AG09319 (cell line): ENCODE results near the gene SLC26A3.
A peak's percentile ranks its signal among the peaks of the same experiment; 100 is the strongest.

Experiments used
- DNase-seq: peaks from one replicate; pipeline ENCODE4 v3.0.0-alpha.2; 2010; ENCODE audit warnings: low read depth; ENCODE audit errors: extremely low read depth
- CTCF ChIP-seq: IDR thresholded peaks from 2 replicates; pipeline ENCODE4 v1.5.1; 2011; ENCODE audit warnings: low read depth, mild to moderate bottlenecking, inconsistent platforms, low read length, moderate library complexity

The SLC26A3 gene

GRCh38 chr7:107726356-107727130, 76.5 kb downstream of the SLC26A3 start:
- DNase-seq: no peak
- TF ChIP-seq CTCF: no peak

GRCh38 chr7:107725138-107725740, 77.8 kb downstream of the SLC26A3 start:
- peak; percentile 37 for DNase-seq
- TF ChIP-seq CTCF: peak; percentile 54

- no peak for DNase-seq
- TF ChIP-seq CTCF: no peak
These were observed 79.8 kb downstream of the SLC26A3 start for GRCh38 chr7:107723255-107723654.

- DNase-seq: no peak
- TF ChIP-seq CTCF: no peak
These were observed 81.7 kb downstream of the SLC26A3 start for GRCh38 chr7:107721286-107721685.

GRCh38 chr7:107718456-107719193, 84.4 kb downstream of the SLC26A3 start:
- no peak for DNase-seq
- TF ChIP-seq CTCF: no peak

- TF ChIP-seq CTCF: no peak
These were observed 87.5 kb downstream of the SLC26A3 start for GRCh38 chr7:107715531-107715930.

More at GRCh38 chr7:107715531-107715930, 87.5 kb downstream of the SLC26A3 start:
- no peak for DNase-seq
